ENCODE results near the gene OR6K3.

DNA sequence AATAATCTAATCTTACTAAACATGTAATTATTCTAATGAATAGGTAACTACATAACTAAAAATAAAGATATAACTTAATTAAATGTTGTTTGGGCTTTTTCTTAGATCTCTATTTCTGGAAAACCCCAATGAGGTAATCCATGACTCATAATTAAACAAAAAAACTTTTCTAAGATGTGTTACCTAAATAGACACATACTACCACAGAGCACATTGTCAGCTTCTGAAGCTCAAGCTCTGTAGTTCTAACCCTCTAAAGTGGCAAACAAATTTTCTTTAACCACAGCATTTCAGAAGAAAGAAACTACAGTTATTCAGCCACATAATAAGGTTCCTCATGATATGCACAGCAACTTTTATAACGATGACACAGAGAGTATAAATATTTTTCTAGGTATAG is 4.2 kb downstream of the OR6K3 start:
- no peak for TF ChIP-seq CTCF (IDR thresholded peaks at IDR 0.05; ENCODE audit: control extremely low read depth in 1 of 3, insufficient read depth in 1 of 3, low read depth in 1 of 3, low read length in 3 of 3)
- no peak for TF ChIP-seq YY1 (IDR thresholded peaks at IDR 0.05; ENCODE audit: low read depth, low read length)
